Ishikawa (cell line): ENCODE data around the gene AP3D1.

Source experiments
- CEBPB ChIP-seq: IDR thresholded peaks from 2 replicates; pipeline ENCODE4 v1.6.1; 2012
- CREB1 ChIP-seq: IDR thresholded peaks from 2 replicates; pipeline ENCODE4 v1.6.1; 2012; ENCODE audit warnings: low read depth
- EGR1 ChIP-seq: IDR thresholded peaks from 2 replicates; pipeline ENCODE4 v1.6.1; 2012
- EP300 ChIP-seq: IDR thresholded peaks from 2 replicates; pipeline ENCODE4 v1.6.1; 2012; ENCODE audit warnings: borderline replicate concordance
- FOXM1 ChIP-seq: IDR thresholded peaks from 2 replicates; pipeline ENCODE4 v1.6.1; 2012; ENCODE audit warnings: low read depth, borderline replicate concordance
- NFIC ChIP-seq: IDR thresholded peaks from 2 replicates; pipeline ENCODE4 v1.6.1; 2012
- RAD21 ChIP-seq: IDR thresholded peaks from 2 replicates; pipeline ENCODE4 v1.6.1; 2012; ENCODE audit warnings: low read depth
- REST ChIP-seq: IDR thresholded peaks from 2 replicates; pipeline ENCODE4 v1.6.1; 2012; ENCODE audit warnings: low read depth, mild to moderate bottlenecking
- TAF1 ChIP-seq: IDR thresholded peaks from 2 replicates; pipeline ENCODE4 v1.6.1; 2012; ENCODE audit warnings: low read depth, mild to moderate bottlenecking
- TCF12 ChIP-seq: IDR thresholded peaks from 2 replicates; pipeline ENCODE4 v1.6.1; 2012; ENCODE audit warnings: low read depth
- TEAD4 ChIP-seq: IDR thresholded peaks from 2 replicates; pipeline ENCODE4 v1.6.1; 2012
- YY1 ChIP-seq: IDR thresholded peaks from 2 replicates; pipeline ENCODE4 v1.6.1; 2012; ENCODE audit warnings: low read depth
- ZBTB7A ChIP-seq: IDR thresholded peaks from 2 replicates; pipeline ENCODE4 v1.6.1; 2012; ENCODE audit warnings: low read depth
- TF ChIP-seq, protein P1 (sequence below): IDR thresholded peaks from 2 replicates; pipeline ENCODE4 v1.6.1; 2012
- TF ChIP-seq, protein P2 (sequence below): IDR thresholded peaks from 2 replicates; pipeline ENCODE4 v1.6.1; 2012

AP3D1 gene

GRCh38 chr19:2111425-2111824 lies 39.9 kb downstream of the AP3D1 start:
- no peak for TF ChIP-seq CREB1
- no peak for TF ChIP-seq EGR1
- no peak for TF ChIP-seq RAD21

GRCh38 chr19:2110822-2111221 lies 40.5 kb downstream of the AP3D1 start:
- TF ChIP-seq TAF1 (no peak), TCF12 (no peak), RAD21 (no peak), NFIC (no peak), EGR1 (no peak), CREB1 (no peak), TEAD4 (no peak), ZBTB7A (no peak), CEBPB (no peak), REST (no peak), YY1 (no peak), EP300 (no peak)
- TF ChIP-seq, protein P1, sequence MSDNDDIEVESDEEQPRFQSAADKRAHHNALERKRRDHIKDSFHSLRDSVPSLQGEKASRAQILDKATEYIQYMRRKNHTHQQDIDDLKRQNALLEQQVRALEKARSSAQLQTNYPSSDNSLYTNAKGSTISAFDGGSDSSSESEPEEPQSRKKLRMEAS, result no peak
- TF ChIP-seq, protein P2, sequence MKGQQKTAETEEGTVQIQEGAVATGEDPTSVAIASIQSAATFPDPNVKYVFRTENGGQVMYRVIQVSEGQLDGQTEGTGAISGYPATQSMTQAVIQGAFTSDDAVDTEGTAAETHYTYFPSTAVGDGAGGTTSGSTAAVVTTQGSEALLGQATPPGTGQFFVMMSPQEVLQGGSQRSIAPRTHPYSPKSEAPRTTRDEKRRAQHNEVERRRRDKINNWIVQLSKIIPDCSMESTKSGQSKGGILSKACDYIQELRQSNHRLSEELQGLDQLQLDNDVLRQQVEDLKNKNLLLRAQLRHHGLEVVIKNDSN, result no peak

- TF ChIP-seq ZBTB7A, result no peak
- TF ChIP-seq NFIC, result no peak
- TF ChIP-seq REST, result no peak
- no peak for TF ChIP-seq CREB1
- TF ChIP-seq, protein P2, result no peak
- no peak for TF ChIP-seq TAF1
- TF ChIP-seq FOXM1, result no peak
- TF ChIP-seq YY1, result no peak
- TF ChIP-seq CEBPB, result no peak
- no peak for TF ChIP-seq RAD21
- TF ChIP-seq, protein P1, result no peak
- TF ChIP-seq TCF12, result no peak
Measured at GRCh38 chr19:2109046-2109864, 42.1 kb downstream of the AP3D1 start.

DNA sequence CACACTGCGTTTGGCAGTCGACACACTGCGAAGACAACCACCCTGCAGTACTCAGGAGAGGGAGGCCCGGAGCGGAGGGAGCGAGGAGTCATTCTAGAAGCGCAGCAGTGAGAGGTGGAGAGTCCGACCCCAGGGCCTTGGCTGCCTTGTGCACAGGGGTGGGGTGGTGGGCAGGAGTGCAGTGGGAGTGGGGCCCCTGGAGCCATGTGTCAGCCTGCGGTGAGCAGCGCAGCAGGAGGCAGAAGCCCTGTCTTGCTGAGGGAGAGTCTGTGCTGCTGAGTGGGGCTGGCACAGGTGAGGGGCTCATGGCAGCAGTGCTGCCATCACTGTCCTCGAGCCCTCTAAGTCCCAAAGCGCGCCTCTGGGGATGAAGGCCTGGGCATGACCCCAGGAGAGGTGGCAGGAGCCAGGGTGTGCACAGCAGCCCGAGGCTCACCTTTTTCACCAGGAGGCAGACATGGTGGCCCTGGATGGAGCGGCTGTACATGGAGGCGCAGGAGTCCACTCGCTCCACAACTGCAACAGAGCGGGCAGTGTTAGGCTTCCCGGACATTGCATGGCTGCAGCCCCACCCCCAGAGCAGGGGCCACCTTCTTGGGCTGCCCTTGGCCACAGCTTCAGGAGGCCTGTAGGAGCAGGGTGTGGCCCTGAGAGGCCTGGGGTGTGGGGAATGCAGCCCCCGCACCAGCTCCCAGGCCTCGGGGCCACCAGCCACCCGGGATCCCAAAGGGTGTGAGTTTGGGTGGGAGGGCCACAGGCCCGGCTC lies 42.9 kb downstream of the AP3D1 start:
- TF ChIP-seq EGR1, result no peak
- TF ChIP-seq TCF12, result no peak
- no peak for TF ChIP-seq EP300
- TF ChIP-seq CEBPB, result no peak

DNA sequence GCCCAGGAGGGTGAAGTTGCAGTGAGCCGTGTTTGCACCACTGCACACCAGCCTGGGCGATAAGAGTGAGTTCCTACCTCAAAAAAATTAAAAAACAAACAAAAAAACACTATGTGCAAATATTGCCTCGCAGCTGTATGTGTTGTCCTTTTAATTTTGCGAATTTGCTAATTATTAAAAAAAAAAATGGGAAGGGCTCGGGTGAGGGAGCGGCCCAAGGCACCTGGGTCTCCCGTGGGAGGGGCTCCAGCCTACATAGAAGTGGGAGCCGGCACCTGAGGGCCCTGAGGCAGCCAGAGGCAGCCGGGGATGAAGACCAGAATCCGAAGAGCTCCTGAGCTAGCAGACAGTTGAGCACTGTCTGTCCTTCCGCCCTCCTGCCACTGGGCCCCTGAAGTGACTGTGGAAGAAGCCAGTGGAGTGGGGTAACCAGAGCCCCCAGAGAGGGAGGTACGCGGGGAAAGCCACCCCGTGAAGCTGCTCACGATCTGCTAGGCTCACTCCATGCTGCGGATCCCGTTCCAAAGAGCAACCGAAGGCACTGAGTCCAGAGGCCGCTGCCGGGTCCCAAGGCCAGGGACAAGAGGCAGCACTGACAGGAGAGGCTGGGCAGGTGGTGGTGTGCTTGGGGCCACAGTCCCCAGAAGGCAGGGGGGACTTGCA lies 48.2 kb downstream of the AP3D1 start:
- TF ChIP-seq TAF1 (no peak), RAD21 (no peak), CEBPB (no peak), FOXM1 (no peak), REST (no peak), ZBTB7A (no peak), EGR1 (no peak), TCF12 (no peak), YY1 (no peak), EP300 (no peak)
- TF ChIP-seq, protein P2, result no peak
- TF ChIP-seq, protein P1, result no peak
